ENCODE results near the gene PTPRN2.

PTPRN2 gene

GRCh38 chr7:157829491-157829890 lies 758.1 kb downstream of the PTPRN2 start:
- no peak for DNase-seq

- no peak for DNase-seq
These were observed 758.7 kb downstream of the PTPRN2 start for GRCh38 chr7:157828881-157829280.

- no peak for DNase-seq
These were observed 759.4 kb downstream of the PTPRN2 start for GRCh38 chr7:157828190-157828589.

GRCh38 chr7:157827863-157828160 lies 759.8 kb downstream of the PTPRN2 start:
- DNase-seq: no peak

GRCh38 chr7:157827045-157827862 lies 760.4 kb downstream of the PTPRN2 start:
- no peak for DNase-seq

- no peak for DNase-seq
These were observed 761.1 kb downstream of the PTPRN2 start for GRCh38 chr7:157826566-157826965.

- no peak for DNase-seq
These were observed 762.3 kb downstream of the PTPRN2 start for GRCh38 chr7:157825325-157825724.

- no peak for DNase-seq
These were observed 762.9 kb downstream of the PTPRN2 start for GRCh38 chr7:157824819-157825121.

- no peak for DNase-seq
These were observed 763.4 kb downstream of the PTPRN2 start for GRCh38 chr7:157824011-157824818.

GRCh38 chr7:157822688-157823031 lies 765.0 kb downstream of the PTPRN2 start:
- DNase-seq: no peak

GRCh38 chr7:157821959-157822687 lies 765.5 kb downstream of the PTPRN2 start:
- DNase-seq: no peak

- no peak for DNase-seq
These were observed 766.8 kb downstream of the PTPRN2 start for GRCh38 chr7:157820796-157821195.

- DNase-seq: no peak
These were observed 768.2 kb downstream of the PTPRN2 start for GRCh38 chr7:157819455-157819807.

- no peak for DNase-seq
These were observed 768.7 kb downstream of the PTPRN2 start for GRCh38 chr7:157818701-157819454.

GRCh38 chr7:157817944-157818700 lies 769.5 kb downstream of the PTPRN2 start:
- DNase-seq: no peak

- DNase-seq: no peak
These were observed 770.2 kb downstream of the PTPRN2 start for GRCh38 chr7:157817433-157817832.

GRCh38 chr7:157816526-157817250 lies 770.9 kb downstream of the PTPRN2 start:
- DNase-seq: no peak

GRCh38 chr7:157816086-157816485 lies 771.5 kb downstream of the PTPRN2 start:
- no peak for DNase-seq

- DNase-seq: peak; percentile 13
These were observed 772.0 kb downstream of the PTPRN2 start for GRCh38 chr7:157815706-157816022.

- peak; percentile 4 for DNase-seq
These were observed 772.5 kb downstream of the PTPRN2 start for GRCh38 chr7:157814931-157815705.
